Measurements from ENCODE around the gene FGGY.
"Not testable (repeated sequence)": the region's sequence is repeated elsewhere in the genome, so short reads cannot be mapped to it uniquely, and the experiment has no call there.

The FGGY gene

DNA sequence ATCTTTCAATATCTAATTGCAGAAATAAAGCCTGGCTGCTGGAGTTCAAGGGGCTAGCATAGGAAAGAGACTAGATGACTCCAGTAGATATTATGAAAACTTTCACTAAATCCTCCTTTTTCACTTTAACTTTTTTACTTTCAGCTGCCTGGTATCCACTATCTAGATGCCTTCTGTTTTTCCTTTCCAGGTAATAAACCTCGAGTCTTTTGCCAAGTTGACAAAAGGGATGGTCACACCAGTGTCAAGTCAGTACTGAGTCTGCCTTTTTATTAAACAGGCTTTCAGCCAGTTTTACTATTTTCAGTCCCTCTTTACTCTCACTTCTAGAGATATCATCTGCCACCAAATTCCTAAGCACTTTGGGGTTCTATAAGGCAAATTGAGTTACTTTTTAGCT, 195.6 kb downstream of the FGGY start:
- DNase-seq, result no peak

DNA sequence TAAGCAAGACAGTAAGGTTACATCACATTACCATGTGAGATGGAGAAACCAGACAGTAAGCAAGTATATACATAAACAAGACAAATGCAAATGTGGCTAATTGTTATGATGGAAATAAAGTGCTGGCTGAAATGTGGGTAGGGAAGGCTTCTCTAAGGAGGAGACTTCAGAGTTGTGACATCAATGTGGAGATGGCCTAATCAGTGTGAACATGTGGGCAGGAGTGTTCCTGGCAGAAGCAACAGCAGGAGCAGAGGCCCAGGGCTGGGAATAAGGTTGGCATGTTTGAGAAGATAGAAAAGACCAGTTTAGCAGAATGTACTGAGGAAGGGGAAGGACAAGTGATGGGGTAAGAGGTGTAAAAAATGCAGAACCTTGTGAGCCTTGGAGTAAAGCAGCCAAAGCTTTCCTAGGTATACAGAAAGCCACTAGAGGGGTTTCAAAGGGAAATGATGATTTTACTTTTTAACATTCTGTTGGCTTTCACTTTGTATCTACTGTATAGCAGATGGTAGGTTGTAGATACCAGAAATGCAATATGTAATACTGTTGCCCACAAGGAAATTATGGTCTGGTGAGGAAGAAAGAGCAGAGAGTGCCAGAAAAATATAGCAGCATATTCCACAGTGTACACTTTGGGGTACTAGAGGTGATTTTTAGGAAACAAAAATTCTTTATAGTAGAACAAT, 197.4 kb downstream of the FGGY start:
- DNase-seq, result no peak

DNA sequence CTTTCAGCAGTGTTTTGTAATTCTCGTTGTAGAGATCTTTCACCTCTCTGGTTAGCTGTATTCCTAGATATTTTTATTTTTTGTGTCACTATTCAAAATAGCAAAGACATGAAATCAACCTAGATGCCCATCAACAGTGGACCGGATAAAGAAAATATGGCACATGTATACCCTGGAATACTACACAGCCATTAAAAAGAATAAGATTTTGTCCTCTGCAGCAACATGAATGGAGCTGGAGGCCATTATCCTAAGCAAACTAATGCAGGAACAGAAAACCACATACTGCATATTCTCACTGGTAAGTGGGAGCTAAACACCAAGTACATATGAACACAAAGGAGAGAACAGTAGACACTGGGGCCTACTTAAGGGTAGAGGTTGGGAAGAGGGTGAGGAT, 199.3 kb downstream of the FGGY start:
- not testable (repeated sequence) for DNase-seq

DNA sequence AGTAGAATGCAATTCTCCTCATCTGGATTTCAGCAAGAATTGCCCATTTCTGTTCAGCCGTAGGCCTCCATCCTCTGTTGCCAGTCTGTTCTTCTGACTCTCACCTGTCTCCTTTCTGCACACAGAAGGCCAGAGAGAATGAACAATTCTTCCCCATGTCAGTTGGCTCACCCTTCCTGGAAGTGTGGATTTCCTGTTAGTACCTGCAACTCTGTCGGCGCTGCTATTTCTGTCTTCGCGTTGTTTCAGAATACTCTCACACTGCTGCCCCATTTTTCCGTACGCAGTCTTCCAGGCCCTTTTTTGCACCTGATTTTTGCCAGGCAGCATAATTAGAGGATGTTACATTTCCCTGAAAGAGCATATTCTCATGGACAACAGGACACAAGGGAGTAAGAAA, 200.7 kb downstream of the FGGY start:
- no peak for DNase-seq

DNA sequence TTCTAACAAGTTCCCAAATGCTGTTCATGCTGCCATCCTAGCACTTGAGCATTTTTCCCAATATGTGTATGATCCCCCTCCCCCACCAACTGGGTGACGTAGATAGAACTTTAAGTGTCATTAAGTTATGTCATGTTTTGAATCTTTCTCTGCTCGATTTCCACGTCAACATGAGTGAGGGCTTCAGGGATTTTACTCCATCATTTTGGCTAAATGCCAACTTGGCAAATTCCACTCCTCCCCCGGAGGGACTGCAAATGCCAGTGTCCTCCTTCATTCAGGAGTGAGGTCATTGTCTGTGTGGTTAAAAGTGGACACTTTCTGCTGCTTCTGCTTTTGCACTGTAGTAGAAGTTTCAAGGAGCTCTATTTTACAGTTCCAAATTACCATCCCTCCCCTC, 201.7 kb downstream of the FGGY start:
- DNase-seq, result no peak

DNA sequence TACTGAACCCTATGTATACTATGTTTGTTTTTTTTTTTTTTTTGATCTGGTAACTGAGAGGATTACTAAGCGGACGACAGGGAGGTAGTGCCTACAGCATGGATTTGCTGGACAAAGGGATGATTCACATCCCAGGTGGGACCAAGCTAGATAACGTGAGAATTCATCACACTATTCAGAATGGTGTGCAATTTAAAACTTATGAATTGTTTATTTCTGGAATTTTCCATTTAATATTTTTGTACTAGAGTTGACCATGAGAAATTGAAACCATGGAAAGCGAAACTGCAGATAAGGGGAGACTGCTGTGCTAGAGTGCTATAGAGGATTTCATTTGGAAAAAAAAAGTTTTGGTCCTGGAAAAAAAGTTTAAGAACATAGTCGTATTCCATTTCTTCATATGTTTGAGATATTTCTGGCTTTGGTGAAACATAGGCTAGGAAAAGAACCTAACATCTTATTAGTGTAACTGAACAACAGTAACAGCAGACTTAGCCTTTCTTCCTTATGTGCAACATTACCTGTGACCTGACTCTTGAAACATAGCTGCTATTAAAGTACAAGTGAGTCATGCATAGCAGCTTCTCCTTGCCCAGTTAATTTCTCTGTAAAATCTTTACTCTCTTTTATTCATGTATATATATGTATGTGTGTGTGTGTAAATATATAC, 202.5 kb downstream of the FGGY start:
- DNase-seq, result no peak

DNA sequence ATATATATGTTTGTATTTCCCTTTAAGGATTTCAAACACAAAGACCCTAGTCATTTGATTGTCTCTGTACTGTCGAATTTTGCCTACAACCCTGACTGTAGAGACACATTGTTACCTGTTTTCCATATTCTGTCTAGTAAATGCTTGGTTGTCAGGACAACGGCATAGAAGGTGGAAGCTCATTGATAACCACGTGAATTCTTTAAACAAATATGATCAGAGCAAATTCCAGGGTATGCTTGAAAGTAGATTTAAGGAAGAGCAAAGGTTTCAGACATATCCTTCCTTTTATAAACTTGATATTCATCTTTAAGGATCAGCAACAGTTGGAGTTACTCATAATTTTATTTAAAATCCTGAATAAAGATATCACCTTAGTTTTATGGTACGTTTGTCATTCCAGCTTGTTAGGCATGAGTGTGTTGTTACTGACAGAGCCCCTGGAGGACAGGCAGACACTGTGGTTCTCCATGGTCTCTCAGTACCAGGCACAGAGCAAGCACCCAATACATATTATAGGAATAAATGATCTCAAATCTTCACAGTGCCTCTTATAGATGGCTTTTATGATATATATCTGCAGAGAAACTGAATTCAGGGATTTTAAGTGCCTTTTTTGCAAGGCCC, 203.2 kb downstream of the FGGY start:
- DNase-seq, result no peak

DNA sequence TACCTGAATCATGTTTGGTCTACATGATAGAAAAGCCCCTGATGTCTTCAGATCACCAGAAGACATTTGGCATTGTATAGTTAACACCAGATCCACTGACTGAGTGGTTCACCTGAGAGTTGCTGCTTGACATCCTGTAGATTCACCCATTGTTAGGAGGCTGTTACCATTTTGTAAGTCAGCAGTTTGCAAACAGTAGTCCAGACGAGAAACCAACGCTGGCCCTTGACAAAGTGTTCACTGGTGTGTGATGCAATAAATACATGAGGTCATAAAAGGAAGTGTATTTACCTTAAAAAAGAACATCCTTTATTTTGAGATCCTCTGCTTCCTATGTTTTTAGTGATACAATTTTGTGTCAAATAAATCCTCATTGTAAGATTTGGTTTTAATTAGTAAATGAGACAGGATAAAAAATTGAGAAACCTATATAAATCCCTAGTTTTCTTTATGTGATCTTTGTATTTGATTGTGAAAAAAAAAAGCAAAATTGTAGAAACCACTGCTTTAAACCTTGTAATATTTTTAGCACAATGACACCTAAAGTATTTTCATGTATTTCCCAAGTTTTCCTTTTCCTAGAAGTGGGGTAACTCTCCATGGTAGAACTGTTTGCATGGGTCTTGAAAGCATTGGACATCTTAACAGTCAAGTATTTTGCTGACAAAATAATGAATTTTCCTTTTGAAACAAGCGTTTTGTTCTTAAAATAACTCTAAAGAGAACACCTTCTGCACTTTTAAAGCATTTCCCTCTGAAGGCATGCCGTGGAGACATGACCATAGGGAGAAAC, 204.3 kb downstream of the FGGY start:
- no peak for DNase-seq

DNA sequence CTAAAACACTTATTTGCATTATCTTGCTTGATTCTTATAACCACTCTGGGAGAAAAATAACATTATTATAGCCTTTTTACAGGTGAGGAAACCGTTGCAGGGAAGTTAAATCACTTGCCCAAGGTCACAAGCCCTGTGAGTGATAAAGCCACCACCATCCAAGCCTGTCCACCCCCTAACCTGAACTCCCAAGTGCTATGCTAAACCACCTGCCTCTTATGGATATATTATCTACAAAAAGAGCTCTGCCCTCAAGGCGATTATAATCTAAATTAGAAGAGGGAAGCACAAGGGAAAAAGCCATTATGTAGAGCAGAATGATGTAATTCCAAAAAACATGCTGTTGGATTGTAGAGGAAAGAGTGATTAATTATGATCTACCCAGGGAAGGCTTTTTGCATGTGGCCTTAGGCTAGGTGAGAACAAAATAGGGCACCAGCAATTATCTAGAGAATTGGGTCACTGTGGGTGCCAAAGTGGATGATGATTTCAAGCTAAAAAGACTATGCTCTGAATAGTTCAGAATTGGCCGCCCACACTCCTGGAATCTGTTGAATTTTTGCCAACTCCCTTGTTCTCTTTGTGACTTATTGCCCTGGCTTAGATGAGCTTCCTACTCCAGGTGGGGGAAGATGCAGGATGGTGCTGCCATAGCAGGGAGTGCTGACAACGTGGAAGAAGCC, 205.3 kb downstream of the FGGY start:
- no peak for DNase-seq

DNA sequence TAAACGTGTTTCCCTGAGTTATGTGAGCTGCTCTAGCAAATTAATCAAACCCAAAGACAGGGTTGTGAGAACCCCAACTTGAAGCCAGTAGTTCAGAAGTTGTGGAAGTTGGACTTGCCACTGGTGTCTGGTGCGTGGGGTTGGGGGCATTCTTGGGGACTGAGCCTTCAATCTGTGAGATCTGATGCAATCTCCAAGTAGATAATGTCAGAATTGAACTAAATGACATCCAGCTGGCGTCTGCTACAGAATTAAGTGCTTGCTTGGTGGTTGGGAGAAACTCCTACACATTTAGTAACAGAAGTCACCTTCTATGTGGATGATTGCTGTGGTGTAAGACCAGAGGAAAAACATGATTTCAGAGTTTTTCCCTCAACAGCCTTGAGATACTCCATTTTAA, 207.4 kb downstream of the FGGY start:
- no peak for DNase-seq

DNA sequence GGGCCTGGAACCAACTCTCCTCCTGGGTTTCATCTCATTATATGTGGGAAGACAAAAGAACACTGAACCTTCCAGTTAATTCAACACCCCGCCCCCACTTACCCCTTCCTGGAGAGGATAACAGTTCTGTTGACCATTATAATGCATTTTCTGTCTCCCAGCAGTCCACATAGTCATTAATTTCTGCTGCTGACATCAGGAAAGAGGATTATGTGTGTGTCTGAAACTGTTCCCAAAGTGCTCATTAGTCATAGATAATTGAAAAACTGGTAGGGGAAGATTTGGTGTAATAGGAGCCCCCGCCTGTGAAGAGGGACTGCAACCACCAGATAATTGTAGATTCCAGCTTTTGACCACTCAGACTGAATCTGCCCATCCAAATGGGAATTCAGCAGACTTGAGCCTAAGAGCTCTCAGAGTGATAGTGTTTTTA, 208.7 kb downstream of the FGGY start:
- DNase-seq, result no peak

DNA sequence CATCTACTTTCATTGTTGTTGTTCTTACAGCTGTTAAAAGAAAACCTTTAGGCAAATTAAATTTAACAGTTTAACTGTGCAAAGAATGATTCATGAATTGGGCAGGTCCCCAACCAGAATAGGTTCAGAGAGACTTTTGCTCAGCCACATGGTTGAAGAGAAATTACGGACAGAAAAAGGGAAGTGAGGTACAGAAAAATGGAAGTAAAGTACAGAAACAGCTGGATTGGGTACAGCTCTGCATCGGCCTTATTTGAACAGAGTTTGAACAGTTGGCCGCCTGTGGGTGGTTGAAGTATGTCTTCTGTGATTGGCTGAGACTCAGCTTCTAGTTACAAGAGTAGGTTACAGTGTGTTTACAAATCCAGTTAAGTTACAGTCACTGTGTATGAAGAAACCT, 210.1 kb downstream of the FGGY start:
- no peak for DNase-seq

DNA sequence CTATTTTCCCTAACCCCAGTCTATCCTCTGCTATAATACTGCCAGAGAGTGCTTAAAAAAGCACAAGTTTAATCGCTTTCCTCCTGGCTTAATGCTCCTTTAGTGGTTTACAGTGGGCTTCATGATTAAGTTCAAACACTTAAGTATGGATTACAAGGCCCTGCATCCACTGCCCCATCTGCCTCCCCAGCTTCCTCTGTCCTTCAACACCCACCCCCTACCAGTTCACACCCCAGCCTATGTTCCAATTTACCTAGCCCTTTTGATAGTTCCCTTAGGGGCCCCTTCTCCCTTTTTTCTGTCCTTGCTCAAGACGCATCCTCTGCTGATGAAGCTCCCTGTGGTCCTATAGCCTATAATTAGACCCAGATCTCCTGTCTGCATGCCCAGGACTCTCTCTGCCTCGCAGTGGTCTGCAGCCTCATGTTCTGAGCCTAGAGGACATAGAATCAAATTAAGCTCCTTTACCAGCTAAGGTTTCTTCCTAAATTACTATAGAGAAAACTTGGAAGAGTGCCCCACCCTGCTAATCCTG, 212.5 kb downstream of the FGGY start:
- DNase-seq, result no peak

DNA sequence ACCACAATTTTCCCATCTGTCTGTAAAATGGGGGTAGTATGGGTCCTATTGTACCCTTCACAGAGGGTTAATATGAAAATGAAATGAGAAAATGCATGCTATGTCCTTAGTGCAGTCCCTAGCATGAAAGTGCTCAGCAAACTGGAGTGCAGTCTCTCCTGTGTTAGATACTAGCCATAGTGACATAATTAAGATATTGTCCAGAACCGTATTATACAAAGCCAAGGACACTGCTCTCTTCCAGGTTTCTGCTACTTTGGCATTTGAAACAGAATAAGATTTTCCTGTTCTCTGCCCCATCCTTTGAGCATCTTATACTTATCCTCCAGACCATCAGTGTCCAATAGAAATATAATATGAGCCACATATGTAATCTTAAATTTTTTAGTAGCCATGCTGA, 213.4 kb downstream of the FGGY start:
- no peak for DNase-seq

DNA sequence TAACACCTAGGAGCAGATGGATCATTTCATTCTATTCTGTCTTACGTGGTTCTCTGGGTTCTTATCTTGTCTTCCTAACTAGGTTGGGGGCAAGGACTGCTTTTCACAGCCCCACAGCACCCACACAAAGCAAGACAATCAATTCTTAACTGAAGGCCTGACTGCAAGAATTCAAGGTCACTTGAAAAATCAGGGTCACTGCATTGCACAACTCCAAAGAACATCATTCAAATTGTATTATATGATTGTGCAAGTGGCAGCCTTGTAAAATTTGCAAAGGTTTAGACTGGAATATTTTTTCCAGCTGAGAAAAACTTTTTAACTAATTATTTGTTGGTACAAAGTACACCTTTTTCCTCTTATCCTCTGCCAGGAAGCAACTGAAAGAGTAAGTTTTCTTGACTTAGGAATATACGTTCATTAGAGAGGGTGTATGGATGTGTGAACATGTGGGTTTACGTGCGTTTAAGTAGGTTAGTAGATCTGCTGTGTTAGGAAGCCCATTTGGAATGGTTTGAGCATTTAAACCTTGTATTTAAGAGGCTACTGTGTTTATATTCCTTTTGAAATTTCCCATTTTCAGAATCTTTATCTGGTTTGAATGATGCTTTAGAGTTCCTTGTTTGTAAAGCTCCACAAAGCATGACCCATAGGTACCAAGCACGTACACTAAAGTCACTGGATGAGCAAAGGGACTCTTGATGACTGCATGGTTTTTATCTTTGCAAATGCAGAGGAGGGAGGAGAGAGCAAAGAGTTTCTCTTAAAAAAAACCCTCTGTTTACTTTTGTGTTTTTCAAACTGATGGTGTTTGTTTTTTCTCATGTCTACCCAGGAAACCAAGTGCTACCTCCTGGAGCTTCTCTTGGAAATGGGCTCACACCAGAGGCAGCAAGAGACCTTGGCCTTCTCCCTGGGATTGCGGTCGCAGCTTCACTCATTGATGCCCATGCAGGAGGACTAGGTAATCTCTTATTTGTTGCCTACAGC, 214.9 kb downstream of the FGGY start:
- DNase-seq, result no peak

DNA sequence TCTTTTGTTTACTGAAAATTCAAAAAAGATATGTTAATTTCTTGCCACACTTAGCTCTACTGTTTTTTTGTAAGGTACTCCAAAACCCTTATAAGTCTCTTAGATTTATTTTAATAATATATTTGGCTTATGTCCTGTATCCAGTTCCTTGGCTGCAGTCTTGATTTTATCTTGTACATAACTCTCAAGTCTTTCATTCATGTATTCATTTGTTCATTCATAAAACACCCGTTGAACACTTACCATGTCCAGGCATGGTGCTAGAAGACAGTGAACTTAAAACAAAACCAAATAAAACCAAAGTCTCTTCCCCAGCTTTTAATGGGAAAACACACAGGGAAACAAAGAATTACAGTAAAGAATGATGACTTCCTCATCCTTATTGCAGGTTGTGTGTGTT, 215.8 kb downstream of the FGGY start:
- no peak for DNase-seq

DNA sequence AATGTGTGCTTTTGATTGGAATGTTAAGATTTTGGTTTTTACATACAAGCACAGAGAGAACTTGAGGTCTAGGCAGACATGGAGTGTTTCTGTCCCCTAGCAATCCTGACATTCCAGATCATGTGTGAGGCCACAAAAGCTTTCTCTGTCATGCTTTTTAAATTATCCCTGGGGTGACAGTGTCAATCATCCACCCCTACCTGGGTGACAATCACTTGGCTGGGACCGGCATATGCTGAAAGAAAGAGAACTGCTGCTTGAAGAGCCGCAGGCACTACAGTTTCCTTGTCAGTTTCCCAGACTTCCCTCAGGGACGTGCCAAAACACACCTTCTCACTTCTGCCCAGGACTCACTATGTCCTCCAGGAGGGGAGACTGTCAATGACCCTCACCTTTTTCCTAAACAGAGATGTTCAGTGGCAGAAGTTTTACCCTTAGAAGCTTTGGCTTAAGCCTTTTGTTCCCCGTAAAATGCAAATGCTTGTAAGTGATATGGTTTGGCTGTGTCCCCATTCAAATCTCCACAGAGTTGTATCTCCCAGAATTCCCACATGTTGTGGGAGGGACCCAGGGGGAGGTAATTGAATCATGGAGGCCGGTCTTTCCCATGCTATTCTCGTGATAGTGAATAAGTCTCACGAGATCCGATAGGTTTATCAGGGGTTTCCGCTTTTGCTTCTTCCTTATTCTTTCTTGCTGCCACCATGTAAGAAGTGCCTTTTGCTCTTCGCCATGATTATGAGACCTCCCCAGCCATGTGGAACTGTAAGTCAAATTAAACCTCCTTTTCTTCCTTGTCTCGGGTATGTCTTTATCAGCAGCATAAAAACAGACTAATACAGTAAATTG, 217.4 kb downstream of the FGGY start:
- no peak for DNase-seq

DNA sequence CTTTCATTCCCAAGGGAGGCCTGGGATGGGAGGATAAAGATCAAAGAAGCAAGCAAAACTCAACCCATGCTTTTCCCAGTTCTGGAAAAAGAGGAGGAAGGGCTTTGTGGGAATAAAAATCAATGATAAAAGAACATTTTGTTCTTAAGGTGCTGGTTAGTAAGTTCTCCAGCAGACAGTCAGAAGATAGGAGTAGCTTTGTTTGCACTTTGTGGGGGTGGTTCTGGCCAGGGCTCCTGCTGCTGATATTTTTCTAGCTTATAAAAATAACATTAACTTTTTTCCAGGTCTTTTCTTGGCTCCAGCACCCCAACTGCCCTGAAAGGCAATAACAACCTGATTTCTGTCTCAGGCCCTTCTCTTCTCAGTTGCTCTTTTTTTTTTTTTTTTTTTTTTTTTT, 220.0 kb downstream of the FGGY start:
- no peak for DNase-seq

DNA sequence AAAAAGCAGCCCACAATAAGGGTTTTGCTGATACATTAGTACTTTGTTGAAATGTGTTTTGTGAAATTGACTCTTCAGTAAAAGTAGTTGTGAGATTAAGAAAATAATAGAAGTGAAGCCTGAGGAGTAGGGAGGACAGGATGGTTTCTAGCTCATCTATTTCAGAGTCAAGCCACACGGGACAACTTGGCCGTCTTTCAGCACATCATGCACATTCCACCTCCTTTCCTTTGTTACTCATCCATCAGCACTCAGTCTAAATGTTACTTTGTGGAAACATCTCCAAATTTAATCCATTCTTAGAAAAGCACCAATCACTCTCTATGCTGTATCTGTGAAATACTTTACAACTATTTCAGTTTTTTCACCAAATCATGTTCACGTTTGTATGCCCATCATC, 223.3 kb downstream of the FGGY start:
- no peak for DNase-seq

DNA sequence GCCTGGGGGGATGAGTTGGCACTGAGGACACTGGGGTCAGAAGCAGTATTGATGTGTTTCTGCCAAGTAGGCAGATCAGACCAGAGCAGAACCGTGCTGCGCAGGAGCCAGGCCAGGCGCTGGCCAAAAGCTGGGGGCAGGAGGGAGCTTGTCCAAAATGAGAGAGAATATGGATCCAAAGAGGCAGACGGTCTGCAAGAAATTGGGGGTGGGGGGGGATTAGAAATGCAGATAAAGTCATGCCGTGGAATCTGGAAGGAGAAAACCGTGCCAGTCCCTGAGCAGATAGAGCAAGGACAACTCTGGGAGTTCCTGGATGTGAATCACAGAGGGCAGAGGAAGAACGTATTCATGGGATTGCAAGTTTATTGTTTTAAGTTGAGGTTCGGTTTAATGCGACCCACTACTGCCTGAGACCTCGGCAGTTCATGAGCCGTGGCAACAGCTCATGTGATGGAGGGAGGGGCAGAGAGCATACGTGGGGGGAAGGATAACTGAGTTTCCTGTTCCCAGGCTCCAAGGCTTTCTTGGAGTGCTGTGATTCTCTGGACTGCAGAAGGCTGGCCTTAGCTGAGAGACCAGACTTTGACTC, 224.0 kb downstream of the FGGY start:
- no peak for DNase-seq

All from DMS79 treated with DMSO at 0.1 percent for 48 hours (cell line).